K562 (cell line): ENCODE data around the gene GZMM. TPM values are rescaled to one million over a fixed set of nuclear protein-coding genes. Genes with fewer than 3 reads are reported as not detected.

Experiments
- ATAC-seq: fragments of 200-7000 bp; cut with Tn5 transposase; 3 replicates; pipeline ENCODE4 v1.9.1; 2020; ENCODE audit warnings: moderate library complexity
- BruUV-seq: library from RNA; stranded (reverse); fragments of 400-500 nt; replicated peaks from 2 replicates; lab custom pipeline; 2021; lab: Mats Ljungman, UMichigan
- CTCF ChIA-PET: fragments of 300-600 bp; formaldehyde crosslinking; extraction: SDS; loops from one replicate; lab custom pipeline; 2021; ENCODE audit warnings: low intra/inter-chr PET ratio; lab: Yijun Ruan, JAX
- POLR2A ChIA-PET: fragments of 300-600, 350-650 bp; sonication (Branson Sonifier 250); formaldehyde crosslinking; extraction: SDS; loops from one replicate; lab custom pipeline; 2021; ENCODE audit warnings: antibody characterized with exemption, inconsistent platforms; lab: Yijun Ruan, JAX
- DNase-seq, 4 experiments: peaks; one replicate each; pipeline versions ENCODE4 v3.0.0 to v3.0.0-alpha.2; 2011 to 2018; ENCODE audit warnings: low spot score in 3 of 4, mixed read lengths in 3 of 4; ENCODE audit errors: extremely low read depth in 1 of 4
- FAIRE-seq: peaks from 2 replicates; lab custom pipeline; 2011; peaks lifted over from hg19 to GRCh38; lab: Jason Lieb, UNC
- H2AFZ ChIP-seq: 2 replicates; pipeline ENCODE4 v1.6.0; 2011; ENCODE audit warnings: low read depth, low read length, control low read depth, inconsistent platforms
- H3K27ac ChIP-seq: fragments of 200-600 bp; 3 replicates; pipeline ENCODE4 v1.8.0; 2011; ENCODE audit warnings: low read depth, mild to moderate bottlenecking, control low read depth, inconsistent platforms, low read length, moderate library complexity, mixed read lengths; ENCODE audit errors: extremely low read depth
- H3K27me3 ChIP-seq, 2 experiments: fragments of 300-600 bp in 1 of 2; 2 replicates in 1 of 2; 3 replicates in 1 of 2; pipeline versions ENCODE4 v1.6.0 to v1.8.0; 2011; ENCODE audit warnings: inconsistent platforms in 2 of 2, low read length in 2 of 2, mild to moderate bottlenecking in 1 of 2, mixed read lengths in 1 of 2, moderate library complexity in 1 of 2; ENCODE audit not compliant: control insufficient read depth in 2 of 2, insufficient read depth in 2 of 2
- H3K36me3 ChIP-seq: fragments of 300-600 bp; 3 replicates; pipeline ENCODE4 v1.8.0; 2011; ENCODE audit warnings: mild to moderate bottlenecking, low read length, inconsistent platforms; ENCODE audit not compliant: control insufficient read depth, insufficient read depth
- H3K4me1 ChIP-seq, 2 experiments: fragments of 200-600 bp in 1 of 2; replicated peaks in 1 of 2; 2 replicates in 1 of 2; 3 replicates in 1 of 2; pipeline versions ENCODE4 v1.5.1 to v1.8.0; 2011; ENCODE audit warnings: inconsistent platforms in 2 of 2, low read length in 2 of 2, mild to moderate bottlenecking in 1 of 2, mixed read lengths in 1 of 2, moderate library complexity in 1 of 2; ENCODE audit not compliant: control insufficient read depth in 2 of 2, insufficient read depth in 2 of 2
- H3K4me2 ChIP-seq: 2 replicates; pipeline ENCODE4 v1.6.1; 2011; ENCODE audit warnings: low read length, control low read depth, inconsistent platforms, mixed read lengths; ENCODE audit not compliant: insufficient read depth
- H3K4me3 ChIP-seq: fragments of 200-600 bp; sonication (generic), shearing (Covaris generic); 2 replicates; pipeline ENCODE4 v1.5.1; 2016; ENCODE audit warnings: control low read depth, inconsistent platforms
- H3K79me2 ChIP-seq: fragments of 200-600 bp; 3 replicates; pipeline ENCODE4 v1.8.0; 2011; ENCODE audit warnings: low read length, inconsistent platforms; ENCODE audit not compliant: control insufficient read depth, insufficient read depth
- H3K9ac ChIP-seq, 2 experiments: 2 replicates each; pipeline versions ENCODE4 v1.6.0 to v1.6.1; 2011; ENCODE audit warnings: low read depth in 2 of 2, low read length in 2 of 2, control low read depth in 1 of 2, inconsistent platforms in 1 of 2, mild to moderate bottlenecking in 1 of 2, mixed read lengths in 1 of 2; ENCODE audit not compliant: insufficient read depth in 1 of 2
- H3K9me1 ChIP-seq: one replicate; pipeline ENCODE4 v1.6.0; 2011; ENCODE audit warnings: inconsistent platforms, mild to moderate bottlenecking, low read length, moderate library complexity; ENCODE audit not compliant: control insufficient read depth, insufficient read depth
- H3K9me3 ChIP-seq: replicated peaks from 2 replicates; pipeline ENCODE4 v1.5.1; 2011; ENCODE audit warnings: low read depth, low read length, inconsistent platforms; ENCODE audit not compliant: control insufficient read depth, insufficient read depth
- H4K20me1 ChIP-seq: replicated peaks from 2 replicates; pipeline ENCODE4 v1.6.1; 2011; ENCODE audit warnings: low read length, inconsistent platforms, mixed read lengths; ENCODE audit not compliant: control insufficient read depth, insufficient read depth
- ATF7 ChIP-seq: fragments of 450-650 bp; IDR thresholded peaks from 2 replicates; pipeline ENCODE4 v1.7.1; 2014; ENCODE audit warnings: mild to moderate bottlenecking, moderate library complexity
- CBX1 ChIP-seq: sonication (generic); IDR thresholded peaks from 2 replicates; pipeline ENCODE4 v1.6.1; 2016; ENCODE audit warnings: antibody characterized with exemption, low read depth, mild to moderate bottlenecking
- DPF2 ChIP-seq: fragments of 450-650 bp; IDR thresholded peaks from 2 replicates; pipeline ENCODE4 v1.6.1; 2016
- FOXP1 ChIP-seq: sonication (generic); formaldehyde crosslinking; IDR thresholded peaks from 2 replicates; pipeline ENCODE4 v1.8.0; 2022; ENCODE audit warnings: mild to moderate bottlenecking, missing genetic modification reagents
- FOXP4 ChIP-seq: sonication (generic); formaldehyde crosslinking; IDR thresholded peaks from 2 replicates; pipeline ENCODE4 v1.8.0; 2022; ENCODE audit warnings: mild to moderate bottlenecking, missing genetic modification reagents, borderline replicate concordance
- GABPB1 ChIP-seq: sonication (generic); formaldehyde crosslinking; IDR thresholded peaks from 2 replicates; pipeline ENCODE4 v1.8.0; 2022; ENCODE audit warnings: mild to moderate bottlenecking, missing genetic modification reagents
- HDAC2 ChIP-seq: fragments of 450-650 bp; IDR thresholded peaks from 2 replicates; pipeline ENCODE4 v1.6.1; 2016; ENCODE audit warnings: mild to moderate bottlenecking
- HIVEP1 ChIP-seq: fragments of 250-450 bp; sonication (Bioruptor Pico); IDR thresholded peaks from 2 replicates; pipeline ENCODE4 v1.4.0; 2020; ENCODE audit warnings: mild to moderate bottlenecking
- HNRNPH1 ChIP-seq: fragments of 200-400 bp; formaldehyde crosslinking; optimal IDR thresholded peaks from 2 replicates; pipeline ENCODE3; 2017; ENCODE audit warnings: low read depth, mild to moderate bottlenecking, low read length, moderate library complexity
- LEF1 ChIP-seq: fragments of 450-650 bp; IDR thresholded peaks from 2 replicates; pipeline ENCODE4 v1.6.1; 2016; ENCODE audit warnings: mild to moderate bottlenecking
- PHF20 ChIP-seq: fragments of 450-650 bp; IDR thresholded peaks from 2 replicates; pipeline ENCODE4 v1.6.1; 2018; ENCODE audit not compliant: partially characterized antibody
- RBM14 ChIP-seq: fragments of 200-400 bp; formaldehyde crosslinking; IDR thresholded peaks from 2 replicates; pipeline ENCODE4 v1.6.1; 2018; ENCODE audit warnings: low read depth, mild to moderate bottlenecking, low read length, moderate library complexity, borderline replicate concordance; ENCODE audit not compliant: insufficient read depth
- RBM25 ChIP-seq: fragments of 200-400 bp; formaldehyde crosslinking; IDR thresholded peaks from 2 replicates; pipeline ENCODE4 v1.6.1; 2018; ENCODE audit warnings: low read length, low read depth, moderate library complexity; ENCODE audit not compliant: severe bottlenecking
- RCOR1 ChIP-seq, 2 experiments: IDR thresholded peaks; 2 replicates each; pipeline ENCODE4 v1.6.1; 2012; ENCODE audit warnings: low read depth in 2 of 2, low read length in 2 of 2, borderline replicate concordance in 1 of 2, improper control_type of control experiment in 1 of 2
- ZFP36 ChIP-seq: fragments of 150-350 bp; IDR thresholded peaks from 2 replicates; pipeline ENCODE4 v1.6.1; 2018; ENCODE audit warnings: low read length, low read depth; ENCODE audit not compliant: partially characterized antibody
- WGBS: fragments of 100-300 bp; shearing (Covaris generic); methylation state at CpG from one replicate; pipeline ENCODE4 v1.1.6; 2016; ENCODE audit warnings: low coverage, mixed read lengths; ENCODE audit not compliant: insufficient coverage; ENCODE audit errors: missing lambda C conversion rate; 5-methylcytosine and 5-hydroxymethylcytosine counted together
- in situ Hi-C: fragments of 300-500 bp; cut with MboI; formaldehyde crosslinking; loops from 4 replicates; pipeline ENCODE4 v1.15.0; 2018; ENCODE audit warnings: inconsistent platforms, mixed read lengths
- intact Hi-C: fragments of 100-400 bp; cut with micrococcal nuclease; formaldehyde crosslinking; loops from 2 replicates; pipeline ENCODE4 v1.14.2; 2022
- polyA plus RNA-seq, 8 experiments: library from polyadenylated mRNA; depleted of rRNA in 4 of 8; stranded (reverse) in 5 of 8; unstranded in 3 of 8; fragments of >200 nt; fragmentation: Nextera tagmentation in 2 of 8; fragmentation: Illumina TruSeq in 1 of 8; extraction: Ambion mirVana in 2 of 8; extraction: Trizol in 1 of 8; gene quantifications; 2 replicates each; pipeline versions ENCODE4 v1.2.1 to v1.2.3, GENCODE V29; 2011 to 2014; ENCODE audit warnings: inconsistent platforms in 1 of 8, missing spikeins in 1 of 8
- total RNA-seq, 7 experiments: library from RNA; depleted of rRNA in 6 of 7; stranded (reverse); fragments of >200 nt in 6 of 7; fragmentation: Illumina TruSeq in 2 of 7; extraction: Trizol in 2 of 7; gene quantifications; 2 replicates each; pipeline versions ENCODE4 v1.2.1 to v1.2.3, GENCODE V29; 2011 to 2021; ENCODE audit warnings: low replicate concordance in 1 of 7

GZMM gene
- total and polyA plus RNA-seq, 9 of the 15 experiments (the other 6 are each of a cell fraction or from before 2014, with no cell fraction given): 0.08 to 2.6 (median 0.70) TPM; not detected in 2

GRCh38 chr19:512547-513365 is 31.1 kb upstream of the GZMM start (continued):
- no peak for TF ChIP-seq HIVEP1

GRCh38 chr19:513368-514165 is 30.3 kb upstream of the GZMM start:
- DNase-seq: no peak
- no peaks in the 10 kb centered on the region; a peak in 1 of 5 replicates for H3K27me3 ChIP-seq
- in situ Hi-C loops: no loop called here
- ATAC-seq: no peak
- peaks cover 8% of the 10 kb centered on the region; the same call in 2 of the 3 replicates for H3K79me2 ChIP-seq
- H3K36me3 ChIP-seq: peaks cover 24% of the 10 kb centered on the region; the same call in 2 of the 3 replicates
- peaks cover 4% of the 10 kb centered on the region; the same call in 1 of the 2 replicates for H3K9me3 ChIP-seq
- no peaks in the 10 kb centered on the region for H4K20me1 ChIP-seq
- H3K4me1 ChIP-seq: peaks cover 21 to 78% of the 10 kb centered on the region in 2 experiments; a peak in 4 of 5 replicates
- POLR2A ChIA-PET: interaction anchor here (0.7 to 0.8 kb wide), 2 partner anchors 42 to 1094 kb away, joined by 4 read pairs; no protein-coding TSS in a partner anchor
- H3K9ac ChIP-seq: peak overlapping the region in 1 of 2 experiments; percentile 70; a peak in 2 of 4 replicates
- H3K4me3 ChIP-seq: no peak overlapping the region
- FAIRE-seq: no peak
- H3K4me2 ChIP-seq: no peak overlapping the region
- 85% methylated on average over 10 of the region's 10 CpGs for WGBS
- peak overlapping the region; percentile 64; the same call in 2 of the 3 replicates for H3K27ac ChIP-seq
- peaks cover 4% of the 10 kb centered on the region for H3K9me1 ChIP-seq
- no peak overlapping the region for H2AFZ ChIP-seq
- CTCF ChIA-PET: no interaction called here
- BruUV-seq: no TSS peak
- intact Hi-C loops: no loop called here
- TF ChIP-seq ATF7 (0 out of 2 replicates have a peak, but pooled peaks have one; percentile 7), PHF20 (peak; percentile 53), CBX1 (peak; percentile 41; the same call in 1 of the 2 replicates), FOXP1 (peak; percentile 81; the same call in 1 of the 2 replicates), DPF2 (0 out of 2 replicates have a peak, but pooled peaks have one; percentile 9), HNRNPH1 (no peak), FOXP4 (no peak), RBM14 (no peak), ZFP36 (peak; percentile 81), LEF1 (no peak), HDAC2 (peak; percentile 74; the same call in 1 of the 2 replicates), RCOR1 (IDR thresholded peaks at IDR 0.05; ENCODE audit: borderline replicate concordance in 1 of 2, low read depth in 2 of 2, low read length in 2 of 2) (peak in 1 of 2 experiments; percentile 67; a peak in 1 of 4 replicates), RBM25 (peak; percentile 88), GABPB1 (CRISPR knock-in tag) (peak; percentile 17; the same call in 1 of the 2 replicates)
